ENCODE data around the gene KCNJ10.
"Not testable (repeated sequence)": the region's sequence is repeated elsewhere in the genome, so short reads cannot be mapped to it uniquely, and the experiment has no call there.

KCNJ10 gene
- 0 to 0.26 reads per million in 2 donors for total RNA-seq

- DNase-seq: no peak
Observed at GRCh38 chr1:160069460-160070231, at the start of gene KCNJ10. KCNJ10 (minus strand) TSS chr1:160070160; CDS start chr1:160042532, 27,628 bp downstream.

- no peak for DNase-seq
Observed at GRCh38 chr1:160118928-160119327, 49.0 kb upstream of the KCNJ10 start.

- no peak for DNase-seq
Observed at GRCh38 chr1:160117709-160118183, 47.8 kb upstream of the KCNJ10 start.

GRCh38 chr1:160117300-160117699, 47.3 kb upstream of the KCNJ10 start:
- no peak for DNase-seq

- no peak for DNase-seq
Observed at GRCh38 chr1:160116283-160117147, 46.6 kb upstream of the KCNJ10 start.

GRCh38 chr1:160115545-160116282, 45.8 kb upstream of the KCNJ10 start, which contains the start of gene ATP1A2:
ATP1A2 (plus strand) TSS chr1:160115759; CDS start chr1:160115862, 103 bp downstream.
- DNase-seq: no peak

GRCh38 chr1:160114085-160114484, 44.1 kb upstream of the KCNJ10 start:
- no peak for DNase-seq

GRCh38 chr1:160113407-160113806, 43.4 kb upstream of the KCNJ10 start:
- no peak for DNase-seq

GRCh38 chr1:160112357-160112756, 42.4 kb upstream of the KCNJ10 start:
- no peak for DNase-seq

- DNase-seq: not testable (repeated sequence)
Observed at GRCh38 chr1:160111462-160111861, 41.5 kb upstream of the KCNJ10 start.

- DNase-seq: no peak
Observed at GRCh38 chr1:160109686-160110085, 39.7 kb upstream of the KCNJ10 start.

- DNase-seq: no peak
Observed at GRCh38 chr1:160108888-160109662, 39.1 kb upstream of the KCNJ10 start.

- DNase-seq: no peak
Observed at GRCh38 chr1:160107512-160107911, 37.6 kb upstream of the KCNJ10 start.

- no peak for DNase-seq
Observed at GRCh38 chr1:160105155-160105554, 35.2 kb upstream of the KCNJ10 start.

GRCh38 chr1:160104486-160104885, 34.5 kb upstream of the KCNJ10 start:
- no peak for DNase-seq

- DNase-seq: no peak
Observed at GRCh38 chr1:160103658-160104408, 33.9 kb upstream of the KCNJ10 start.

- DNase-seq: no peak
Observed at GRCh38 chr1:160101717-160102522, 32.0 kb upstream of the KCNJ10 start.

GRCh38 chr1:160101037-160101716, 31.2 kb upstream of the KCNJ10 start:
- peak; percentile 26 for DNase-seq

GRCh38 chr1:160099716-160100375, 29.9 kb upstream of the KCNJ10 start:
- DNase-seq: no peak
